ENCODE measurements around the gene AGAP2.

Gene AGAP2

DNA sequence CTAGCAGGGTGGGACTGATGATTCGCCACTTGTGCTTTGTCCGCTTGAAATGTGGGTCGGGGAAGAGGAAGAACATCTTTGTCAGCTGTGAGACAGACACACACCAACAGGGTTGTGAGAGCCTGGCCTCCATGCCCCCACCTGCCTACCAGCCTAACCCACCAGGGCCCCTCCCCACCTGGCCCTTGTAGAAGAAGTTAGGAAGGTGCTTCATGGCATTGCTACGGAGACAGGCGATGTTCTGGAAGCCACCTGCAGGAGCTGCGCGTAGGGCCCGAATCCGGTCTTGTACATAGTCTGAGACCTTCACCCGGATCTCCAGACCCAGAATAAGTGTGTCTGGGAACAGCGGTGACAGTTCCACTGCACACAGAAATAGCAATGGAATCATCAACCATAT lies 31.1 kb upstream of the AGAP2 start:
- no peak for FAIRE-seq
- DNase-seq (ENCODE audit: insufficient read length, low spot score), result no peak

DNA sequence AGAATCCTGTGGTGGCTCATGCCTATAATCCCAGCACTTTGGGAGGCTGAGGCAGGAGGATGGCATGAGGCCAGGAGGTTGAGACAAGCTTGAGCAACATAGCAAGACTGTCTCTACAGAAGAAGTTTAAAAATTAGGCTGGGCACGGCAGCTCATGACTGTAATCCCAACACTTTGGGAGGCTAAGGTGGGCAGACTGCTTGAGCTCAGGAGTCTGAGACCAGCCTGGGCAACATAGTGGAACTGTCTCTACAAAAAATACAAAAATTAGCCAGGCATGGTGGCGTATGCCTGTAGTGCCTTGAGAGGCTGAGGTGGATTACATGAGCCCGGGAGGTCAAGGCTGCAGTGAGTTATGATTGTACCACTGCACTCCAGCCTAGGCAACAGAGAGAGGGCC lies 29.3 kb upstream of the AGAP2 start:
- DNase-seq (ENCODE audit: insufficient read length, low spot score) (no peak), FAIRE-seq (no peak)

DNA sequence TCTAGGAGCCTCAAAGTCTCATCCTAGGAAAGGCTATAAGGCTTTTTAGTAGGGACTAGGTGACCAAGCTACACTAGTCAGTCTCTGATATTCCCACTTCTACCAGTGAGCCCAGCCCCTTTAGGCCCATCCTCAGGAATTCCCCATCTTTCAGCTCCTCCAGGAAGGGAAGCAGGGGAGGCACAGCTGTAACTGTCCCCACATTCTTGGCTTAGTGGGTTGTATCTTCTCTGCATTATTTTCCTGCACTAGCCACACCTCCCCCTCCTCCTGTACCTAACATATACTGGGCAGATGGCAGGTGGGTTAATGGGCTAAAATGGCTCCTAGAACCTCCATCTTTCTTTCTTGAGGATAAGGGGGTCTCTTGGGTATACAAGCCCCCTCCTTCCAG lies 28.8 kb upstream of the AGAP2 start:
- FAIRE-seq, result no peak
- DNase-seq (ENCODE audit: insufficient read length, low spot score), result no peak

DNA sequence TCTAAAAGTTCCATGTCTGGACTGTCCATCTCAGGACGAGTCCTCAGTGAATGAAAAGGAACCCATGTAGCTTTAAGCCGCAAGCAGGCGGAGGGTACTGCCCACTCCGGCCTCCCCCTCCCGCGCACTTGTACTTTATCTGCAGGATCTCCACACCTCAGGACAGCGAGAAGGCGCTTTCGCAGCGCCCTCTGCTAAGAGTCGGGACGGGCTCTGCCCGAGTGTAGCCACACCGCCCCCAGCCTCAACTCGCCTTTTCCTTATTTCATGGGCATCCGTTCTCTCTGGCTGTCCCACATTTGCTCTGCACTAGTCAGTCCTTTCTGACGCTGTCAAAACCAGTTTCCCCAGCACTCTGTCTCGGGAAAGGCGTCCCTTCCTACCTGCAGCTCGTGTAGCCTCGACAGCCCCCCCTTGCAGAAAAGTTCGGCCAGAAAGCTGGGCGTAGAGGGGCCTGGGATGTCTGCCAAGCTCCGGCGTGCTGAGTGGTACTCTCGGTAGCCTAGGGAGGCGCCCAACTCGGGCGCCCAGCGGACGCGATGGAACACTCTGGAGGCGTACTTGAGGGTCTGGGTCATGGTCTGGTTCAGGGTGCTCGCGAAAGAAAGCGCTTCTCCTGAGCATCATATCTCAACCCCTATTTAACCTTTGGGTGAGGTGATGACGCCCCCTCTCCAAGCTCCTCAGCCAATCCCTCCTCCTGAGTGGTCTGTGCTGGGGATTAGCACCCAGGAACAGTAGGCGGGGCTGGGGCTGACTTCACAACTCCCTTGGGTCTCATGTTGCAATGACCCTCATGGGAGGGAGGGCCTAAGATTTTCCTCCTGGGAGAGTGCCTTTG lies 28.1 kb upstream of the AGAP2 start, which contains the start of gene CYP27B1:
Gene CYP27B1 (minus strand): TSS at position 615 of the 841 bp plus-strand sequence. CDS start 37 bp downstream, at position 578.
- FAIRE-seq (no peak), DNase-seq (ENCODE audit: insufficient read length, low spot score) (no peak)

DNA sequence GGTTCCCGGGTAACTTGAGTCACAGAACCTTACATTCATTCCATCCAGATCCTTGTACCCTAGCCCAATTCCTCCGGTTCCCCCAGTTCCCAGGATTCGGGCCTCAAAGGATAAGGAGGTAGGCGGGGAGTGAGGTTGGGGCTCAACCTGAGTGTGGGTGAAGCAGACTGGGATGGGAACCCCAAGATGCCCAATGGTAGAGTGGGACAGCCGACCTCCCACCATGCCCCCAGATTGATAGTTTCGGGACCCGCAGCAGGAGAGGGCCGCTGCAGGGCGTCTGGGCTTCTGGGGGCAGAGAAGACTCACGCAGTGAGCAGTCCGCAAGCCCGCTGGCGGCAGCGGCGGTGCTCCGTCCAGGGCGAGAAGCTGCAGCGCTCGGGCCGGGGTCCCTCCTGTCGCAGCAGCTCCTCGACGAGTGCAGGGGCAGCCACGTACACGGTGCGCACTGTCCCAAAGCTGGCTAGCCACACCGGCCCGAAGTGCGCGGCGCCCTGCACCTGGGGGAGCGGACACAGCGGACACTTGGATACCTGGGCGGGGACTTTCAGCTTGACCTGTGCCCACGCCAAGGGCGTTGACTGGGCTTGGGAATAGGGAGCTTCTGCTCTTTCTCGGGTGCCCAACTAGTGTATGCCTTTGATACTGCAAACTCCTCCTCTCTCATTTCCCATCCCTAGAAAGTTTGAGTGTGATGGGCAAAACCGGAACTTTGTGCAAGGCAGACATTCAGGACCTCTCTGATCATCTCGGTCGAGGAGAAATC lies 27.3 kb upstream of the AGAP2 start:
- FAIRE-seq, result no peak

DNA sequence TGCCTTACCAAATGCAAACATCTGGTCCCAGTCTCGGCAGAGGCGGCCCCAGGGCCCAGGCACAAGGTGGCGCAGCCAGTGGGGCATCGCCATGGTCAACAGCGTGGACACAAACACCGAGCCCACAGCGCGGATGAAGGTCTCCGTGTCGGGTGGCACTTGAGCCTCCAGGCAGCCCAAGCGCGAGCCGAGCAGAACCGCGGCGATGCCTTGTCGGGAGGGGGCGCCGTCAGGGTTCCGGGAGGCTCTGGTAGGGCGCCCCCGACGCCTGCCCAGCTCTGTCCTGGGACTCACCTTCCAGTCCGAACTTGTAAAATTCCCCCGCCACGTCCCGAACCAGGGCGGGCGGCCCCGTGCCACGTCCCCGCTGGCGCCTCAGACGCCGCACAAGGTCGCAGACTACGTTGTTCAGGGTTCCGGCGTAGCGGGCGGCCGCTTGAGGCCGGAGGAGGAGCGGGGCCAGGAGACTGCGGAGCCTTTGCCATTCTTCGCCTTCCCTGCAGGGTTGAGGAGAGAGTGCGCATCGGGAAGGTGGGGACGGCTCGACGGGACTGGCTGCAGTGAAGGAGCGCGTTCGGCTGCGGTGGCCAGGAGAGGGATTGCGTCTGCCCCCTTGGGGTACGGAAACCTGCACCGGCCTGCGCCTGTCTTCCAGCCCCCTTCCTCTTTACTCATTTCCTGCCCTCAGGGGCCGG lies 26.6 kb upstream of the AGAP2 start:
- DNase-seq (ENCODE audit: insufficient read length, low spot score) (no peak), FAIRE-seq (peak; percentile 47)

More for the DNA sequence above, 27.3 kb upstream of the AGAP2 start:
- no peak for DNase-seq (ENCODE audit: insufficient read length, low spot score)

DNA sequence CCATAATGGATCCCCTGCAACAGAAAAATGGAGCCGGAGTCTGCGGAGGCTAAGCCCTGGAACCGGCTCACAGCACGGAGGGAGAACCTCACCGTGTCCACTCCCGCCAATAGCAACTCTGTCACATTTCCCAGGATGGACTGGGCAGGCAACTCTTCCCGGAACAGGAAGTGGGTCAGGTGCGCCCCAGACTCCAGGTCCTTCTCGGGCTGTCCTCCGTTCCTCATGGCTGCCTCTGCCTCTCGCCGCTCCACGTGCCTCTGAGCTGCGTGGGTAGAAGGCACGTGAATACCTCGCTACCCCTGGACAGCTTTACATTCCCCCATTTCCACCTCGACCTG lies 26.1 kb upstream of the AGAP2 start:
- no peak for FAIRE-seq
- no peak for DNase-seq (ENCODE audit: insufficient read length, low spot score)

DNA sequence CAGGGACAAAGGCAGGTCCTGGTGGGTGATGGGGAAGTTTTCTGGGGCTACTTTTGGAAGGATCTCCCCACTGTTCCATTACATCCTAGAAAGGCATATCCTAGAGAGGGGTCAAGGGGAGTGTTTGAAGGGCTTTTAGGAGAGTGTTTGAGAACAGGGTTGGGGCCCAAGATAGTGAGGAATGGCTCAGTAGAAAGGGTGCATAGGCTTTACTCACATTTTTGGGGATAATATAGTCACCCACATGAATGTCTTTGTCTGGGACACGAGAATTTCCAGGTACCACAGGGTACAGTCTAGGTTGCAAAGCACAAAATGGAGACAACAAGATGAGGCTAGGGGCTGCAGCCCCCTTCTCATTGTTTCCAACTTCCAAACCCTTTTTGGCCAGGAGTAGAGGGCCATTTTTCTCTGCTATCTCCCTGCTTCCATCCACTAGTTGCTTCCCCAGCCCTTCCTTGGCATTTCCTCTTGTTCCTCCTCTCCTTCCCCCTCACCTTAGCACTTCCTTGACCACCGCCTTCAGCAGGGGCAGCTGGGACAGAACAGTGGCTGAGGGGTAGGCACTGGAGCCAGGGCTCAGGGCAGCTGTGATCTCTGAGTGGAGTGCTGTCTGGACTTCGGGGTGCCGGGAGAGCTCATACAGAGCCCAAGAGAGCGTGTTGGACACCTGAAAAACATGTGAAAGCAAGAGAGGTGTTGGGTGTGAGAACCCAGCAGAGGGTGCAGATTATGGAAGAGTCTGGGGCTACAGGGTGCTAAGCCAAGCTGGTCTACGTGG lies 25.5 kb upstream of the AGAP2 start:
- no peak for DNase-seq (ENCODE audit: insufficient read length, low spot score)
- no peak for FAIRE-seq

DNA sequence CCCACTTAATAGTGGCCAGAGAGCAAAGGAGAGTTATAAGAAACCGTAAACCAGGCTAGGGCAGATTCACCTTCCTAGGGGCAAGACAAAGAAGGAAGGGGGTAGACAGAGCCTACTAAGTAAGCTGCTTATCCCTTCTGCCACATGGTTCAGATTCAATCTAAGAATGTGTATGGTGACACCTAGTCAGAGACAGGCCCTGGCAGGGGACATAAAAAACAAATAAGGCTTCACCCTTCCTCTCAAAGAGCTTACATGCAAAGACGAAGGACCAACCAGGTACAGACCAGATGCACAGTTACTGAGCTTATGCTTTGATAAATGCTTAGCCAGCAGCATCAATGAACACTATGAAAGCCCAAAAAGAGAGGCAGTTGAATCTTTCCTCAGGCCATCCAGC lies 23.9 kb upstream of the AGAP2 start:
- FAIRE-seq (no peak), DNase-seq (ENCODE audit: insufficient read length, low spot score) (no peak)

DNA sequence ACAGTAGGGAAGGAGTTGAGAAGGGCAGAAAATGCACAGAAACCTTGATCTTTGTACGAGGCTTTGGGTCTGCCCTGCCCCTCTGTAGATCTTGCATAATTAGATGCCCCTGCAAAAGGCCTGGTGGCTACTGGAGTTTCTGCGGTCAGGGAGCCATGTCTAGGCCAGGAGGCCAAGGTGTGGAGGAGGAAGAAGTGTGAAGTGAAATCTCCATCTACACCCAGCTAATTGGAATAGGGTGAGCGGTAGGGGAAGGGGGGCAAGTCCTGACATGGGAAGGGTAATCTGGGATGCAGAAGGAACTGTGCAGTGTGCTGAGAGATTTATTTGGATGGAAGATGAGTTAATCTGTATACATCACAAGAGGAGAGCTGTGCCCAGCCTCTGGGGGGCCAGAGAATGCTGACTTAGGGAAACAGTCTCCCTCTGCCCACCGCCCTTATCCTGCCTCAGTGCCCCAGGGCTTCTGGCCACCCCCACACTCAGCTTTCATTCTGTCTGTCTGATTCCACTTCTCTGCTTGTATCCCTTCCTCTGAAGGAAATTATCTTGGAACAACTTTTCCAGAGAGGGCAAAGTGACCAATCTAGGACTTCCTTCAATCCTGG lies 23.0 kb upstream of the AGAP2 start:
- DNase-seq (ENCODE audit: insufficient read length, low spot score) (no peak), FAIRE-seq (no peak)

DNA sequence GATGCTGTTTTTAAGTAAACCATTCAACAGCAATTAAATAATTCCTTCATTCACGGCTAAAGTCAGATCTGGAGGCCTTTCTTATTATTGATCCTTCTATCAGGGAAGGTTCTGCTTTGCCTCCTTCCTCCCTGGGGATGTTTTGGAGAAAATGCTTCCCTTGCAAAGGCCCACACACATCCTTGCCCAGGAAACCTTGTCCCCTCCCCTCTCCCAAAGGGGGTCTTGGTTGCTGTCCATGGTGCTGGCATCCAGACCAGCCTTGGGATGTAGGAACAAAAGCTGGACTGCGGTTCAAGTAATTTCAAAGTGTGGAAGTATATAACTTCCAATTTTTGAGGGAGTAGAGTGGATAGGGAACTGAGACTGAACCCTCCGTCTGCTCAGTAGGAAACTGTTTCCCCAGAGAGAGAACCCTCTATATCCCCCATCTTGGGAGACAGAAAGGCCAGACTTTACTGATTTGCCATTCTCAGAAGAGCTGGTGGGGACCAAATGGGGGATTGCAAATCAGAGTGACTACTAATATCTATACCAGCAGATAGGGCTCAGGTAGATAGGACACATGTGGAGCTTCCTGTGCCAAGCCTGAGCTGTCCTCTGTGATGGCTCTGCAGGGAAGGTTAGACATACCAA lies 21.9 kb upstream of the AGAP2 start:
- FAIRE-seq (no peak), DNase-seq (ENCODE audit: insufficient read length, low spot score) (no peak)

DNA sequence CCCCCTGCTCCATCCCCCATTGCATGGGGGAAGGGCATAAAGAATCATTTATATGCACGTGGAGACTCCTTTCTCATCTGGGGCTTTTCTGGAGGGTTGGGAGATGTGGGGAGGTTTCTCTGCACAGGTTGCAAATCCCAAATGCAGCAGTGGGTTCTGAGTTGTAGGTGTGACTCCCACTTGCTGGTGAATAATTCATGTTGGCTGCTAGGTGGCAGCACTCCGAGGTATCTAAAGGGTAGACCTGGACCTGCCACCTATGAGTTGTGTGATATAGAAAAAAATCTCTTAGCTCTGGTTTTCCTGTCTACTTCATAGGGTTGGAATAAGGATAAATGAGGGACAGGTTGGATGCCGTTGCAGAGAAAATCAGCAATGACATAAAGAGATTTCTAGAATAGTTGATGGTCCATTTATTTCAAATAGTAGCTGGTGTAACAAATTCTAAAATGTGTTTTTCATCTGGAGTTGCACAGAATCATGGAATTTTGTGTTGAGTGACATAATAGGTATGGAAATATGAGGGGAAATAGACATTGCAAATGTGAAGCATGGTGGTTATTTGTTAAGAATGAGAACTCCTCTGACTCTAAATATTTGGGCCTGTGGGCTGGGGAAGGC lies 20.9 kb upstream of the AGAP2 start:
- DNase-seq (ENCODE audit: insufficient read length, low spot score), result no peak
- FAIRE-seq, result peak; percentile 82

DNA sequence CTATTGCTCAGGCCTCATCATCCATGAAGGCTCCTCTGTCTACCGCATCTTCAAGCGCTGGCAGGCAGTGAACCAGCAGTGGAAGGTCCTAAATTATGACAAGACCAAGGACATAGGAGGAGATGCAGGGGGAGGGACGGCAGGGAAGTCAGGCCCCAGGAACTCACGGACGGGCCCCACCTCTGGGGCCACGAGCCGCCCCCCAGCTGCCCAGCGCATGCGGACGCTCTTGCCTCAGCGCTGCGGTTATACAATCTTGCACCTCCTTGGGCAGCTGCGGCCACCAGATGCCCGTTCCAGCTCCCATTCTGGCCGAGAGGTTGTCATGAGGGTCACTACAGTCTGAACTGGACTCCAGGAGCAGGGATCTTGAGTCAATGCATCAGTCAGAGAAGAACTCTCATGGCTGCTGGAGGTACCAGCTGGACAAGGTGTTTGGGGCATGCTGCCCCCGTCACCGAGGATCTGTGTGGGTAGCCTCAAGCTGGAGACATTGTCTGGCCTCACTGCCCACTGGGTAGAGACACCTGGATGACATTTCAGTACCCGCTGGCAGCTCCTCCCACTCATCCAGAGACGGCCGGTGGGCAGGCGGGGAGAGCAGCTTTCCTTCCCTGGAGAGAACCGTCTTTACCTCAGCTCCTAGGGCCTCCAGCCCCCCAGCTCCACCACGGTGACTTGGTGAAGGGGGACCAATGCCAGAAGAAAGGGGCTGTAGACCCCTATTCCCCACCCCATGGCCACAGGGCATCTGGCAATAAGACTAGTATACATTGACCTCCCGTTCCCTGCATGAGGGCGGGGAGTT lies 20.2 kb upstream of the AGAP2 start:
- DNase-seq (ENCODE audit: insufficient read length, low spot score) (no peak), FAIRE-seq (no peak)

DNA sequence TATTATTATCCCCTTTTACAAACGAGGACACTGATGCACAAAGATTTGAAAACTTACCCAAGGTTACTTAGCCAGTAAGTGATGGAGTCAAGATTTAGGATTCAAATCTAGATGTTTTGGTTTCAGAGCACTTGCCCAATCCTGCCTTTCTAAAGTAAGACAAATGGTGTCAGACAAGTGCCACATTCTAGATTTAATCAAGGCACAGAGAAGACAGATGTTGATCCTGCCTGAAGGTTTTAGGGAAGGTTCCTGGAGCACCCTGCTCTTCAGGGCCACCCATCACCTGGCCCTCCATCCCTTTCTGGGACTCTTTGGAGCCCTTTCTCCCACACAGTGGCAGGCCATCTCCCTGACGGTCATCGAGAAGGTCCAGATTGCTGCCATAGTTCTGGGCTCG lies 19.2 kb upstream of the AGAP2 start:
- no peak for DNase-seq (ENCODE audit: insufficient read length, low spot score)
- FAIRE-seq, result no peak

DNA sequence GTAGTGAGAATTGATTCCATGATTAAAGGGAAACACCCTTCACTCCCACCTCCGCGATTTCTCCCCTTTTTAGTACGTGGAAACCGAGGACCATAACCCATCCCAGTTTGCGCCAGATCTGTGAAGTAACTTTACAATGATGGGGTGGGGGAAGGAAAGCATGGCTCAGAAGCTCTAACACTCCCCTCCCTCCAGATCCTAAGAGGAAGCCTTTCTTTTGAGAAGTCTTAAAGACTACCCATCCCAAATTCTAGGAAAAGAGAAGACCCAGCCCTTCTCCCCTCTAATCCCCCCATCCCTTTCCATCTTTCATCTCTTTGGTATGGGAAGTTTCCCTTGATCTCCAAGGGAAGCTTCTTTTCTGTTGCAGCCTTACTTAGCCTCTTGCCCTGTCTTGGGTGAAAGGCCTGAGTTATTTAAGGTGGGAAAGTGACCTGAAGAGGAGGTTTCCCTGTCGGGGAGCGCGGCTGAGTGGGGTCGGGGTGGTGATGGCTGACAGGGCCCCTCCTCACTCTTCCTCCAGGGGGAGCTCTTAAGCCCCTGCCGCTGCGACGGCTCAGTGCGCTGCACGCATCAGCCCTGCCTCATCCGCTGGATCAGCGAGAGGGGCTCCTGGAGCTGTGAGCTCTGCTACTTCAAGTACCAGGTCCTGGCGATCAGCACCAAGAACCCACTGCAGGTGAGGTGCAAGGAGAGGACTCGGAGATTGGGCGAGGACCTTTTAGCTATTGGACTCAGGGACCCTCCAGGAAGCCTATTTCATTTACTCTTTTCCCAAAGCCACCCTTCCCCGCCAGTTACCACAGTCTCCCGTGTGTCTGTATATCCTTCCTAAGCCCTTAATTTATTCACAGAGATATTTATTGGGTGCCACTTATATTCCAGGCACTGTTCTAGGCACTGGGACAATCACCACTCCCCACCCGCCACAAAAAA lies 18.1 kb upstream of the AGAP2 start:
- peak; percentile 85 for DNase-seq (ENCODE audit: insufficient read length, low spot score)
- peak; percentile 72 for FAIRE-seq

DNA sequence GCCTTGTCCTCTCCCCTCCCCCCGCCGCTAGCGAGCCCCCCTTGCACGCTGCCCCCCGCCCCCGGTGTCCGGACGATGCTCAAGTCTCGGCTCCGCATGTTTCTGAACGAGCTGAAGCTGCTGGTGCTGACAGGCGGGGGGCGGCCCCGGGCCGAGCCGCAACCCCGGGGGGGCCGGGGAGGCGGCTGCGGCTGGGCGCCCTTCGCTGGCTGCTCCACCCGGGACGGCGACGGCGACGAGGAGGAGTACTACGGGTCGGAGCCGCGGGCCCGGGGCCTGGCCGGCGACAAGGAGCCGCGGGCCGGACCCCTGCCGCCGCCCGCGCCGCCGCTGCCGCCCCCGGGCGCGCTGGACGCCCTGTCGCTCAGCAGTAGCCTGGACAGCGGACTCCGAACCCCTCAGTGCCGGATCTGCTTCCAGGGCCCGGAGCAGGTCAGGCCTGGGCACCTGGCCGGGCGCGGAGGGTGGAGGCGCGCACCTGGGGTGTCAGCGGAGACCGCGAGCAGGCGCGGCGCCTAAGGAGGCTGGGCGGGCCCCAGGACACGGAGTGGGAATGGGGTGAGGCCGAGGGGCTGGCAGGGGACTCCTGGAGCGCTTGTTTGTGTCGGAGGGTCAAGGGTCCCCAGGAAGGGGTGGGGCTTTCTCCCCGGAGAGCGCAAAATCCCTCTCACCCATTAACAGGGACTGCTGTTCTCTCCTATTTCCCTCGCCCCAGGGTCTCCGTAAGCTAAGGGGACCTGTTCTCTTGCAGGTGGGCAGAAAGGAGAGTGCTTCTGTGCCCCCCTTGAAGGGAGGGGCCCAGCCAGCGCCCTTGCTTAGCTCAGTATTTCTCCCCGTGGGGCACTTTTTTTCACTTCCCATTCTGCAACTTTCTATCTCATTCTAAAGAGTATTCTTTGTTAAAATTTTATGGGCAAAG lies 17.2 kb upstream of the AGAP2 start:
- FAIRE-seq, result no peak
- DNase-seq (ENCODE audit: insufficient read length, low spot score), result no peak

DNA sequence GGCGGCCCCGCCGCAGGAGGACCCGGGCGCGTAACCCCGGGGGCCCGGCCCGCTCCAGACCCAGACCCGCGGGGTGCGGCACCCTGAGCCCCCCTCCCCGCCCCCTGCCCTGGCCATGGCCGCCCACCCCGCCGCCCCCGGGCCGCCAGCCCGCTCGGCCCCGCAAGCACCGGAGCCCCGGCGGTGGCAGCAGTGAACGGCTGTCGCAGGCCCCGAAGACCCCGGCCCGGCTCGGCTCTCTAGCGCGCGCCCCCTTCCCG lies 16.6 kb upstream of the AGAP2 start:
- DNase-seq (ENCODE audit: insufficient read length, low spot score) (no peak), FAIRE-seq (no peak)

Measured in GM19239 (cell line).